Measurements from ENCODE around the gene VIT.

VIT gene

DNA sequence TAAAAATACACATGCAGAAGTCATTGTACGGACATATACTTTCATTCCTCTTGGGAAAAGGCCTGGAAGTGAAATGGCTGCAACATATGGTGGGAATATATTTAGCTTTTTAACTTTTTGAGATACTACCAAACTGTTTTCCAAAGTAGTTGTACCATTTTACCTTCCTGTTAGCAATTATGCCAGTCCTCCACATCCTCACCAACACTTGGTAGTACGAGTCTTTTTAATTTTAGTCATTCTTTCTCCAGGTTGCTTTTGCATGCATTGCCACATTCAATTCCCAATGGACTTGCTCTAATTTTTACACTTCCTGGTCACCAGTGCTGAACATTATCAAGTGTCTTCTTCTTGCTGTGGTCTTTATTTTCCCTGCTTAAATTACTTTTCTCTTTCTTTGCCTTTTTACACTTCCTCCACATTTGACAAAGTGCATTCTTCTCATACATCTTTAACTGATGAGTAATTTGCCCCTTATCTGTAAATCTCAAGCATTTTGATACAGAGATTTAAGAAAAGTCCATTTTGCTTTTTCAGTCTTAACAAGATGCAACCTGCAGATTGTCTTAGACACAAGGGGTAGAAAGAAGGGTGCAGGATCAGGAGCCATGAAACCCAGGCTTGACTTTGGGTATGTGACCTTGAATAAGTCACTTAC lies 14.5 kb downstream of the VIT start:
- DNase-seq (ENCODE audit: insufficient read length, low spot score) (no peak), FAIRE-seq (no peak)
- TF ChIP-seq POLR2A (IDR thresholded peaks at IDR 0.05; ENCODE audit: low read depth, low read length) = no peak

GRCh38 chr2:36711741-36712314 lies 15.3 kb downstream of the VIT start:
- DNase-seq (ENCODE audit: insufficient read length, low spot score) = no peak
- no peak for TF ChIP-seq POLR2A (IDR thresholded peaks at IDR 0.05; ENCODE audit: low read depth, low read length)
- no peak for FAIRE-seq

GRCh38 chr2:36713310-36713709 lies 16.8 kb downstream of the VIT start:
- no peak for DNase-seq (ENCODE audit: insufficient read length, low spot score)
- no peak for TF ChIP-seq POLR2A (IDR thresholded peaks at IDR 0.05; ENCODE audit: low read depth, low read length)
- FAIRE-seq = no peak

DNA sequence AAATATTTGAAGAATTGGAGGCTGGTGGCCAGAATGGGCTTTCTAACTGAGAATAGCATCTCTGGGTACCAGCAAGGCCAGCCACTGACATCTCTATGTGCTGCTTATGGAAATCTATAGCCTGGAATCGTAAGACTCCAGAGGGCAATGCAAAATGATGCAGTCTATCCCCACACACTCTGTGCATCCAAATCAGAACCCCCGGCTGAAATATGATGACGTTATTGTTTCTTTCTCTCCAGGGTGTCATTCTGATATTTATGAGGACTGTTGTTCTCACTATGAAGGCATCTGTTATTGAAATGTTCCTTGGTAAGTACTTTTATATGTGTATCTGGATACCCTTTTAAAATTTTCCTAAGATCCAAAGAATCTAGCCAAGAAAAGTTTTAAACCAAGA lies 19.6 kb downstream of the VIT start:
- no peak for FAIRE-seq
- TF ChIP-seq POLR2A (IDR thresholded peaks at IDR 0.05; ENCODE audit: low read depth, low read length) = no peak
- no peak for DNase-seq (ENCODE audit: insufficient read length, low spot score)

- no peak for TF ChIP-seq POLR2A (IDR thresholded peaks at IDR 0.05; ENCODE audit: low read depth, low read length)
- DNase-seq (ENCODE audit: insufficient read length, low spot score) (no peak), FAIRE-seq (no peak)
Measured at GRCh38 chr2:36717603-36718266, 21.2 kb downstream of the VIT start.

DNA sequence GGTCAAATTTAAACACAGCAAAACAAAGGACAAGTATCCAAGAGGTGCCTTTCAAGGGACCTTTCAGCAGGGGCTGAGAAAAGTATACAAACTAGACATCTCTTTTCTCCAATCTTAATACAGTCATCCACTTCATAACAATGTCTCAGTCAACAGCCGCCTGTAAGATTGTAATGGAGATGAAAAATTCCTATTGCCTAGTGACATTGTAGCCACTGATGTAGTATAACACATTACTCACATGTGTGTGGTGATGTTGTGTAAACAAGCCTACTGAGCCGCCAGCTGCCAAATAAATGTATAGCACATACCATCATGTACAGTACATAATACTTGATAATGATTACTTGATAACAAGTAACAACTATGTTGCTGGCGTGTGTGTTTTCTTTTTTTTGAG lies 31.0 kb downstream of the VIT start:
- TF ChIP-seq POLR2A (IDR thresholded peaks at IDR 0.05; ENCODE audit: low read depth, low read length) = no peak
- FAIRE-seq = no peak

GRCh38 chr2:36729067-36729466 lies 32.6 kb downstream of the VIT start:
- no peak for TF ChIP-seq POLR2A (IDR thresholded peaks at IDR 0.05; ENCODE audit: low read depth, low read length)
- DNase-seq (ENCODE audit: insufficient read length, low spot score) = no peak
- FAIRE-seq = no peak

More for the DNA sequence above, 31.0 kb downstream of the VIT start:
- DNase-seq (ENCODE audit: insufficient read length, low spot score) = no peak

DNA sequence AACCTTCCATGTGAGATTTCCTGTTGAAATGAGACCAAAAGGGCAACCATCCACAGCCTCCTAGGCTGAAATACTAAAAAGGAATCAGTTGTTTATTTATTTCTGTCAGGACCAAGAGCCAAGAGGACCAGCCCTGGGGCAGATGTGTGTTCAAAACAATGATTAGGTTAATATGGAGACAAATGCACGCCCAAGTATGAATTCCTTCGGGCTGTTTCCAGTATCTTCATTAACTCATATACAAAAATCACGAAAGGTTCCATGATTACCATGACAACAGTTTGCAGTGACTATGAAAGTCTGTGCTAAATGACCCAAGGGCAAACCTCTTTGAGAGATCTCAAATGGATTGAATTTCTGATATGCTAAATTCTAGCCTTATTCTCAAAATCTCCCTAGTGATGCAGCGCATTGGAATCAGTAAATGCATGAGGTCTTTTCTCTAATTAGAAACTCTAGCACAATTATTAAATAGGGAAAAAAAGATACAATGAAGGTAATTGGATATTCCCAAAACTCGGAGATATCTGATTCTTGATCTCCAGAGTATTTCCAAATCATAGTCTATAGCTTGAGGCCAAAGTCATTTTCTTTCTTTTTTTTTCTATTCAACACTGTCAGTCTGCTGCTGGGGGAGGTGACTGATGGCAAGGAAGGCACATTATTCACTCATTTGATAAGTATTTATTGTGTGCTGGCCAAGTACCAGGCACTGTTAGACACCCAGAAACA lies 35.6 kb downstream of the VIT start:
- FAIRE-seq (no peak), DNase-seq (ENCODE audit: insufficient read length, low spot score) (no peak)
- TF ChIP-seq POLR2A (IDR thresholded peaks at IDR 0.05; ENCODE audit: low read depth, low read length) = no peak

- no peak for FAIRE-seq
- no peak for TF ChIP-seq POLR2A (IDR thresholded peaks at IDR 0.05; ENCODE audit: low read depth, low read length)
- no peak for DNase-seq (ENCODE audit: insufficient read length, low spot score)
Measured at GRCh38 chr2:36732673-36733036, 36.1 kb downstream of the VIT start.

DNA sequence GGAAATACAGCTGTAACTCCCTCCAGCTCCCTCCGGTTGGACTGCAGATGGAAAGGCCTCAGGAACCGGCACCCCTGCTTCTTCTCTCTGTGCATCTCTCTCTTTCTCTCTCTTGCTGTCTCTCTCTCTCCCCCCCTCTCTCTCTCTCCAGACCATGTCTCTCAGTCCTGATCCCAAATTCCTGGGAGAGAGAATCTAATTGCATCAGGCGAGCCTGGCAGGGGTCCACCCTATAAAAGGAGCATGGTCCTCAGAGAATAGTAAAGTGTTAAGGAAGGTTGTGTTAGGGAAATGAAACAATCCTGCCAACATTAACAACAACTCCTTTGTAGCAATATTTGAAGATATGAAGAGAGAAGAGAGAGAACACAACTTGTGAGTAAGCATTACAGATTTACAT lies 36.7 kb downstream of the VIT start:
- DNase-seq (ENCODE audit: insufficient read length, low spot score) = no peak
- no peak for TF ChIP-seq POLR2A (IDR thresholded peaks at IDR 0.05; ENCODE audit: low read depth, low read length)
- no peak for FAIRE-seq

GRCh38 chr2:36734304-36734703 lies 37.8 kb downstream of the VIT start:
- DNase-seq (ENCODE audit: insufficient read length, low spot score) (no peak), FAIRE-seq (no peak)
- no peak for TF ChIP-seq POLR2A (IDR thresholded peaks at IDR 0.05; ENCODE audit: low read depth, low read length)

DNA sequence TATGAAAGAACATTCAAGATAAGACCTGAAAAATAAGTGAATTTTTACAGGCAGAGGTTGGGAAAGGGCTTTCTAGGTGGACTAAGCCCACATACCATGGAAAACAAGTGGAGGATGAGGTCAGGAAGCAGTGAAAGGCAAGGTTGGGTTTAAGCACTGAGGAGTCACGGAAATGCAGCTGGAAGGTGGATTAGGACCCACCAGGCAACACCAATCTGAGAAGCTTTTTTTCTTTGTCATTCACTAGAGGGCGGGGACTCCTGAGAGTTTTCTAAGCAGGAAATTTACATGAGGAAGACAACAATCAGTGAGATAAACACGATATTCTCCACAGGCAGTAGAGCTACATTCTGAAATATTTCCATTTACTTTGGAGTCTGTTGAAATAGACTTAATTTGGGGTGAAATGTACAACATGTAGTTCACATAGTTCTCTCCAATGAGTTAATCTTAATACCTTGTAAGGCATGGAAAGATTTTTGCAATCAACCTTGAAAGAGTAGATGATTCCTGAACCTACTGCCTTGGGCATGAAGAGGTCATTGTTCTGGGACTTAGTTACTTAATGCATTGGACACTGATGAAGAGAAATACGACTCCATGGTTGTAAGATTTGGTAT lies 40.7 kb downstream of the VIT start:
- no peak for DNase-seq (ENCODE audit: insufficient read length, low spot score)
- FAIRE-seq = no peak
- TF ChIP-seq POLR2A (IDR thresholded peaks at IDR 0.05; ENCODE audit: low read depth, low read length) = no peak

DNA sequence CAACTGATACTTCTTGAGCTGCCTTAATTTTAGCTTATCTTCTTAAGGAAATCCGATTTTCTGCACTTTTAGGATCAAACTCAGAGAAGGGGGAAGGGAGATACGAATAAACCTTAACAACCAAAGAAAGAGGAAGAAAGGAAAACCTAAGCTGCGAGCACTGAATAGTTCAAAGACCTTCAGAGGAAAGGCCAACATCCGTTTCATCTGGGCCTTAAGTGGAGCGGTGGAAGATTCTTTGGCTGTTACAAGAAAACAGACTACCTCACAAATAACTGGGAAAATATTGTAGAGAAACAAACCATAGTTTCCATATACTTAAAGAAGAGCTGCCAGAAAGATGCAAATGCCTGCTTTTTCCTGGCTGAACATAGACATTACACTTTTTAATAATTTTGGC lies 43.6 kb downstream of the VIT start:
- DNase-seq (ENCODE audit: insufficient read length, low spot score) (no peak), FAIRE-seq (no peak)
- TF ChIP-seq POLR2A (IDR thresholded peaks at IDR 0.05; ENCODE audit: low read depth, low read length) = no peak

DNA sequence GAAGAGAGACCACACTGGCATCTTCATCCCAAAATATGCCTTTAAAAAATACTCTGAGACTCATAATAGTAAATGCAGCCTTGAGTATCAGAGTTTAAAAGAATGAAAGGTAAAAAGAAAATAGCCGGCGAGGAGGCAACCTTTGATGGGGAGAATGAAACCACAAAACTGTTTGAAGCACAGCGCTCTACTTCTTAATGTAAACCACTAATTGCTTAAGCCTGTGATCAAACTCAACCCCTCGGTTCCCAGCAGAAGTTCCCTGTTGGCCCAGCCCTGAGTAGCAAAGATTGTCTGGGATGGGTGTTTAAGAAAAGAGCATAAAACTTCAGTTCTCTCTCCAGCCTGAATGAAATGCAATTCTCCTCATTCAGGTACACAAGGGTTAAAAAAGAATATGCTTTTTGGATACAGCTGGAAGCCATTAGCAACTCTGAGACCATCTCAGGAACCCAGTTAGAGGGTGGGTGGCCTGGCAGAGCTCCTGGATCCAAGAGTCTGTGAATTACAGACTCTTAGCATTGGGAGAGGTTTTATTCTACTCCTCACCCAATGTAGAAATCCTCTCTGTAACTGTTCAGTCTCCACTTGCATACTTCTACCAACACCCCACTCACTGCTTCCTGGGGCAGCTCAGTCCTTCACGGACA lies 44.8 kb downstream of the VIT start:
- TF ChIP-seq POLR2A (IDR thresholded peaks at IDR 0.05; ENCODE audit: low read depth, low read length) = no peak
- FAIRE-seq (no peak), DNase-seq (ENCODE audit: insufficient read length, low spot score) (no peak)
